GM12878 (cell line): ENCODE measurements around the gene ANOS1.

Experiments used
- EP300 ChIP-seq, 2 experiments: fragments of 150-350 bp in 1 of 2; IDR thresholded peaks; 2 replicates each; pipeline ENCODE4 v1.6.1; 2011 to 2012; ENCODE audit warnings: low read depth in 2 of 2, low read length in 2 of 2, borderline replicate concordance in 1 of 2, improper control_type of control experiment in 1 of 2, inconsistent platforms in 1 of 2; ENCODE audit not compliant: control insufficient read depth in 1 of 2
- EZH2 ChIP-seq: IDR thresholded peaks from 2 replicates; pipeline ENCODE4 v1.6.1; 2012; ENCODE audit warnings: low read depth, mild to moderate bottlenecking, control low read depth, inconsistent platforms, low read length, borderline replicate concordance; ENCODE audit not compliant: control insufficient read depth
- TF ChIP-seq, protein P1 (sequence below): IDR thresholded peaks from 2 replicates; pipeline ENCODE4 v1.6.1; 2011; ENCODE audit warnings: low read depth, low read length, improper control_type of control experiment, borderline replicate concordance

DNA sequence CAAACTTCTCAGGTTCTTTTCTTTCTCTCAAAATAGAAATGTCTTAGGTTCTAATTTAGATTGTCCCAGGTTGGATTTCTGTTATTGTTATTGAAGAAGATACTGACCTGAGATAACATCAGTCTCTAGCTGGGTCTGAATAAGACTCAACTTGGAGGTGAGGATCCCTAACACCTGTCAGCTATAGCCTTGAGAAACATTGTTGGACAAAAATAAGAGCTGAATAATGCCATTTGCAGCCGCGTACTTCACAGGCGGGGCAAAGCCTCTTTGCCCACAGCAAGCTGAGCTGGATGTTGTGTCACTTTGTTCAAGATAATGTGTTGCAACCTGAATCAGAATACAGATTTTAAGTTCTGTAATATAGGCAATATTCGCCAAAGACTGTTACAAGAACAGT is 231.7 kb downstream of the ANOS1 start:
- TF ChIP-seq, protein P1, sequence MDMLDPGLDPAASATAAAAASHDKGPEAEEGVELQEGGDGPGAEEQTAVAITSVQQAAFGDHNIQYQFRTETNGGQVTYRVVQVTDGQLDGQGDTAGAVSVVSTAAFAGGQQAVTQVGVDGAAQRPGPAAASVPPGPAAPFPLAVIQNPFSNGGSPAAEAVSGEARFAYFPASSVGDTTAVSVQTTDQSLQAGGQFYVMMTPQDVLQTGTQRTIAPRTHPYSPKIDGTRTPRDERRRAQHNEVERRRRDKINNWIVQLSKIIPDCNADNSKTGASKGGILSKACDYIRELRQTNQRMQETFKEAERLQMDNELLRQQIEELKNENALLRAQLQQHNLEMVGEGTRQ = no peak
- TF ChIP-seq EZH2 = no peak
- no peak for TF ChIP-seq EP300 (IDR thresholded peaks at IDR 0.05; ENCODE audit: borderline replicate concordance in 1 of 2, control insufficient read depth in 1 of 2, low read depth in 2 of 2, low read length in 2 of 2)
